Measurements from ENCODE around the gene KRTAP10-1. TPM values are rescaled to one million over a fixed set of nuclear protein-coding genes. Genes with fewer than 3 reads are reported as not detected.

KRTAP10-1 gene
- total RNA-seq, 1 donor from 2014 or later: not detected

- Histone ChIP-seq H3K4me3 (no peak overlapping the region), H3K9me3 (peaks cover 2 to 5% of the 10 kb centered on the region in 2 donors), H3K36me3 (no peaks in the 10 kb centered on the region), H3K4me1 (no peaks in the 10 kb centered on the region), H3K27ac (no peak overlapping the region), H3K27me3 (no peaks in the 10 kb centered on the region)
- no peak for TF ChIP-seq CTCF (IDR thresholded peaks at IDR 0.05)
- DNase-seq (ENCODE audit: low spot score in 2 of 2): no peak
- intact Hi-C loops (cut with DNase I): no loop called here
Measured at GRCh38 chr21:44498280-44499210, 41.5 kb downstream of the KRTAP10-1 start.

GRCh38 chr21:44497703-44498126, 42.3 kb downstream of the KRTAP10-1 start:
- Histone ChIP-seq H3K36me3 (no peaks in the 10 kb centered on the region), H3K4me1 (no peaks in the 10 kb centered on the region), H3K4me3 (no peak overlapping the region), H3K9me3 (peaks cover 10 to 13% of the 10 kb centered on the region in 2 donors), H3K27me3 (no peaks in the 10 kb centered on the region), H3K27ac (peak overlapping the region in 1 of 2 donors; percentile 28)
- no peak for TF ChIP-seq CTCF (IDR thresholded peaks at IDR 0.05)
- intact Hi-C loops (cut with DNase I): no loop called here
- DNase-seq (ENCODE audit: low spot score in 2 of 2): no peak

- Histone ChIP-seq H3K36me3 (no peaks in the 10 kb centered on the region), H3K27me3 (no peaks in the 10 kb centered on the region), H3K27ac (peak overlapping the region; percentile 18 to 28), H3K4me3 (no peak overlapping the region), H3K9me3 (peaks cover 10 to 19% of the 10 kb centered on the region in 2 donors), H3K4me1 (no peaks in the 10 kb centered on the region)
- intact Hi-C loops (cut with DNase I): no loop called here
- TF ChIP-seq CTCF (IDR thresholded peaks at IDR 0.05): no peak
- DNase-seq (ENCODE audit: low spot score in 2 of 2): no peak
Measured at GRCh38 chr21:44496564-44497550, 43.1 kb downstream of the KRTAP10-1 start.

- no peaks in the 10 kb centered on the region for H3K27me3 ChIP-seq
- intact Hi-C loops (cut with DNase I): no loop called here
- TF ChIP-seq CTCF (IDR thresholded peaks at IDR 0.05): no peak
Measured at GRCh38 chr21:44495611-44496563, 44.1 kb downstream of the KRTAP10-1 start.

More at GRCh38 chr21:44495611-44496563, 44.1 kb downstream of the KRTAP10-1 start:
- Histone ChIP-seq H3K36me3 (no peaks in the 10 kb centered on the region), H3K4me3 (no peak overlapping the region), H3K4me1 (no peaks in the 10 kb centered on the region), H3K9me3 (peaks cover 10 to 19% of the 10 kb centered on the region in 2 donors), H3K27ac (no peak overlapping the region)
- no peak for DNase-seq (ENCODE audit: low spot score in 2 of 2)
